ENCODE results near the gene METAP1. TPM values are rescaled to one million over a fixed set of nuclear protein-coding genes. Genes with fewer than 3 reads are reported as not detected.

Gene METAP1
- total and polyA plus RNA-seq, 2 experiments from 2014 or later: 64.1 to 122 TPM

DNA sequence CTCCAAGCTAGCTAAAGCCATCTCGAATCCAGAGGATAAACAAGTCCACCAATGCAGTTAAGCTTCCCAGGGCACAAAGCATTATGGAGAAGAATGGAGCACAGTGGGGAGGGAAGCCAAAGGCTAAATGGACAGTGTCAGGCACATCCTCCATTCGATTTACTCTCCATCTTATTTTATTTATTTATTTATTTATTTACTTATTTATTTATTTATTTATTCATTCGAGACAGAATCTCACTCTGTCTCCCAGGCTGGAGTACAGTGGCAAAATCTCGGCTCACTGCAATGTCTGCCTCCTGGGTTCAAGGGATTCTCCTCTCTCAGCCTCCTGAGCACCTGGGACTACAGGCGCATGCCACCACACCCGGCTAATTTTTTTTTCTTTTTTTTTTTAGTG lies 40.3 kb upstream of the METAP1 start:
- no peaks in the 10 kb centered on the region for H3K79me2 ChIP-seq (replicated peaks; ENCODE audit: insufficient read depth)
- Mint-ChIP-seq H3K4me3 (no peak overlapping the region), H3K9me3 (peaks cover 3% of the 10 kb centered on the region; the same call in 1 of the 3 replicates), H3K27ac (no peak overlapping the region), H3K27me3 (ENCODE audit: insufficient read depth, low read depth, poor library complexity) (peaks cover 2% of the 10 kb centered on the region), H3K4me1 (no peaks in the 10 kb centered on the region), H3K36me3 (ENCODE audit: low read depth) (no peaks in the 10 kb centered on the region)
- ATAC-seq (no peak), DNase-seq (ENCODE audit: low spot score) (no peak)
- H3K4me3 ChIP-seq: no peak overlapping the region
- H3K4me1 ChIP-seq (ENCODE audit: insufficient read depth): no peaks in the 10 kb centered on the region
- H3K27ac ChIP-seq (ENCODE audit: low read depth): no peak overlapping the region
- no peaks in the 10 kb centered on the region for H3F3A ChIP-seq (replicated peaks; ENCODE audit: low read depth)
- no peaks in the 10 kb centered on the region for H3K9me2 ChIP-seq (ENCODE audit: insufficient read depth)
- no peaks in the 10 kb centered on the region for H3K27me3 ChIP-seq (ENCODE audit: insufficient read depth)
- H3K36me3 ChIP-seq (ENCODE audit: insufficient read depth): no peaks in the 10 kb centered on the region
- no peak overlapping the region for H2AFZ ChIP-seq
- no peak overlapping the region for H3K4me2 ChIP-seq
- H4K20me1 ChIP-seq (replicated peaks; ENCODE audit: insufficient read depth): no peaks in the 10 kb centered on the region
- no peak for TF ChIP-seq ZNF114 (CRISPR knock-in tag; IDR thresholded peaks at IDR 0.05)
- TF ChIP-seq, protein P1, sequence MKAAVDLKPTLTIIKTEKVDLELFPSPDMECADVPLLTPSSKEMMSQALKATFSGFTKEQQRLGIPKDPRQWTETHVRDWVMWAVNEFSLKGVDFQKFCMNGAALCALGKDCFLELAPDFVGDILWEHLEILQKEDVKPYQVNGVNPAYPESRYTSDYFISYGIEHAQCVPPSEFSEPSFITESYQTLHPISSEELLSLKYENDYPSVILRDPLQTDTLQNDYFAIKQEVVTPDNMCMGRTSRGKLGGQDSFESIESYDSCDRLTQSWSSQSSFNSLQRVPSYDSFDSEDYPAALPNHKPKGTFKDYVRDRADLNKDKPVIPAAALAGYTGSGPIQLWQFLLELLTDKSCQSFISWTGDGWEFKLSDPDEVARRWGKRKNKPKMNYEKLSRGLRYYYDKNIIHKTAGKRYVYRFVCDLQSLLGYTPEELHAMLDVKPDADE (IDR thresholded peaks at IDR 0.05): no peak
- no peak for TF ChIP-seq POLR2AphosphoS5 (IDR thresholded peaks at IDR 0.05; ENCODE audit: low read depth)
- TF ChIP-seq NANOG (IDR thresholded peaks at IDR 0.05; ENCODE audit: borderline replicate concordance): no peak
- no peak for TF ChIP-seq JUNB (IDR thresholded peaks at IDR 0.05; ENCODE audit: unreplicated experiment)
- no peak for TF ChIP-seq CREB1 (CRISPR knock-in tag; IDR thresholded peaks at IDR 0.05; ENCODE audit: low read depth)
- TF ChIP-seq, protein P2, sequence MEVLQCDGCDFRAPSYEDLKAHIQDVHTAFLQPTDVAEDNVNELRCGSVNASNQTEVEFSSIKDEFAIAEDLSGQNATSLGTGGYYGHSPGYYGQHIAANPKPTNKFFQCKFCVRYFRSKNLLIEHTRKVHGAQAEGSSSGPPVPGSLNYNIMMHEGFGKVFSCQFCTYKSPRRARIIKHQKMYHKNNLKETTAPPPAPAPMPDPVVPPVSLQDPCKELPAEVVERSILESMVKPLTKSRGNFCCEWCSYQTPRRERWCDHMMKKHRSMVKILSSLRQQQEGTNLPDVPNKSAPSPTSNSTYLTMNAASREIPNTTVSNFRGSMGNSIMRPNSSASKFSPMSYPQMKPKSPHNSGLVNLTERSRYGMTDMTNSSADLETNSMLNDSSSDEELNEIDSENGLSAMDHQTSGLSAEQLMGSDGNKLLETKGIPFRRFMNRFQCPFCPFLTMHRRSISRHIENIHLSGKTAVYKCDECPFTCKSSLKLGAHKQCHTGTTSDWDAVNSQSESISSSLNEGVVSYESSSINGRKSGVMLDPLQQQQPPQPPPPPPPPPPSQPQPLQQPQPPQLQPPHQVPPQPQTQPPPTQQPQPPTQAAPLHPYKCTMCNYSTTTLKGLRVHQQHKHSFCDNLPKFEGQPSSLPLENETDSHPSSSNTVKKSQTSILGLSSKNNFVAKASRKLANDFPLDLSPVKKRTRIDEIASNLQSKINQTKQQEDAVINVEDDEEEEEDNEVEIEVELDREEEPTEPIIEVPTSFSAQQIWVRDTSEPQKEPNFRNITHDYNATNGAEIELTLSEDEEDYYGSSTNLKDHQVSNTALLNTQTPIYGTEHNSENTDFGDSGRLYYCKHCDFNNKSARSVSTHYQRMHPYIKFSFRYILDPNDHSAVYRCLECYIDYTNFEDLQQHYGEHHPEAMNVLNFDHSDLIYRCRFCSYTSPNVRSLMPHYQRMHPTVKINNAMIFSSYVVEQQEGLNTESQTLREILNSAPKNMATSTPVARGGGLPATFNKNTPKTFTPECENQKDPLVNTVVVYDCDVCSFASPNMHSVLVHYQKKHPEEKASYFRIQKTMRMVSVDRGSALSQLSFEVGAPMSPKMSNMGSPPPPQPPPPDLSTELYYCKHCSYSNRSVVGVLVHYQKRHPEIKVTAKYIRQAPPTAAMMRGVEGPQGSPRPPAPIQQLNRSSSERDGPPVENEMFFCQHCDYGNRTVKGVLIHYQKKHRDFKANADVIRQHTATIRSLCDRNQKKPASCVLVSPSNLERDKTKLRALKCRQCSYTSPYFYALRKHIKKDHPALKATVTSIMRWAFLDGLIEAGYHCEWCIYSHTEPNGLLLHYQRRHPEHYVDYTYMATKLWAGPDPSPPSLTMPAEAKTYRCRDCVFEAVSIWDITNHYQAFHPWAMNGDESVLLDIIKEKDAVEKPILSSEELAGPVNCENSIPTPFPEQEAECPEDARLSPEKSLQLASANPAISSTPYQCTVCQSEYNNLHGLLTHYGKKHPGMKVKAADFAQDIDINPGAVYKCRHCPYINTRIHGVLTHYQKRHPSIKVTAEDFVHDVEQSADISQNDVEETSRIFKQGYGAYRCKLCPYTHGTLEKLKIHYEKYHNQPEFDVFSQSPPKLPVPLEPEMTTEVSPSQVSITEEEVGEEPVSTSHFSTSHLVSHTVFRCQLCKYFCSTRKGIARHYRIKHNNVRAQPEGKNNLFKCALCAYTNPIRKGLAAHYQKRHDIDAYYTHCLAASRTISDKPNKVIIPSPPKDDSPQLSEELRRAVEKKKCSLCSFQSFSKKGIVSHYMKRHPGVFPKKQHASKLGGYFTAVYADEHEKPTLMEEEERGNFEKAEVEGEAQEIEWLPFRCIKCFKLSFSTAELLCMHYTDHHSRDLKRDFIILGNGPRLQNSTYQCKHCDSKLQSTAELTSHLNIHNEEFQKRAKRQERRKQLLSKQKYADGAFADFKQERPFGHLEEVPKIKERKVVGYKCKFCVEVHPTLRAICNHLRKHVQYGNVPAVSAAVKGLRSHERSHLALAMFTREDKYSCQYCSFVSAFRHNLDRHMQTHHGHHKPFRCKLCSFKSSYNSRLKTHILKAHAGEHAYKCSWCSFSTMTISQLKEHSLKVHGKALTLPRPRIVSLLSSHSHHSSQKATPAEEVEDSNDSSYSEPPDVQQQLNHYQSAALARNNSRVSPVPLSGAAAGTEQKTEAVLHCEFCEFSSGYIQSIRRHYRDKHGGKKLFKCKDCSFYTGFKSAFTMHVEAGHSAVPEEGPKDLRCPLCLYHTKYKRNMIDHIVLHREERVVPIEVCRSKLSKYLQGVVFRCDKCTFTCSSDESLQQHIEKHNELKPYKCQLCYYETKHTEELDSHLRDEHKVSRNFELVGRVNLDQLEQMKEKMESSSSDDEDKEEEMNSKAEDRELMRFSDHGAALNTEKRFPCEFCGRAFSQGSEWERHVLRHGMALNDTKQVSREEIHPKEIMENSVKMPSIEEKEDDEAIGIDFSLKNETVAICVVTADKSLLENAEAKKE (CRISPR knock-in tag; IDR thresholded peaks at IDR 0.05): no peak
- no peak for TF ChIP-seq ZNF331 (CRISPR knock-in tag; IDR thresholded peaks at IDR 0.05; ENCODE audit: low read depth)
- TF ChIP-seq, protein P3, sequence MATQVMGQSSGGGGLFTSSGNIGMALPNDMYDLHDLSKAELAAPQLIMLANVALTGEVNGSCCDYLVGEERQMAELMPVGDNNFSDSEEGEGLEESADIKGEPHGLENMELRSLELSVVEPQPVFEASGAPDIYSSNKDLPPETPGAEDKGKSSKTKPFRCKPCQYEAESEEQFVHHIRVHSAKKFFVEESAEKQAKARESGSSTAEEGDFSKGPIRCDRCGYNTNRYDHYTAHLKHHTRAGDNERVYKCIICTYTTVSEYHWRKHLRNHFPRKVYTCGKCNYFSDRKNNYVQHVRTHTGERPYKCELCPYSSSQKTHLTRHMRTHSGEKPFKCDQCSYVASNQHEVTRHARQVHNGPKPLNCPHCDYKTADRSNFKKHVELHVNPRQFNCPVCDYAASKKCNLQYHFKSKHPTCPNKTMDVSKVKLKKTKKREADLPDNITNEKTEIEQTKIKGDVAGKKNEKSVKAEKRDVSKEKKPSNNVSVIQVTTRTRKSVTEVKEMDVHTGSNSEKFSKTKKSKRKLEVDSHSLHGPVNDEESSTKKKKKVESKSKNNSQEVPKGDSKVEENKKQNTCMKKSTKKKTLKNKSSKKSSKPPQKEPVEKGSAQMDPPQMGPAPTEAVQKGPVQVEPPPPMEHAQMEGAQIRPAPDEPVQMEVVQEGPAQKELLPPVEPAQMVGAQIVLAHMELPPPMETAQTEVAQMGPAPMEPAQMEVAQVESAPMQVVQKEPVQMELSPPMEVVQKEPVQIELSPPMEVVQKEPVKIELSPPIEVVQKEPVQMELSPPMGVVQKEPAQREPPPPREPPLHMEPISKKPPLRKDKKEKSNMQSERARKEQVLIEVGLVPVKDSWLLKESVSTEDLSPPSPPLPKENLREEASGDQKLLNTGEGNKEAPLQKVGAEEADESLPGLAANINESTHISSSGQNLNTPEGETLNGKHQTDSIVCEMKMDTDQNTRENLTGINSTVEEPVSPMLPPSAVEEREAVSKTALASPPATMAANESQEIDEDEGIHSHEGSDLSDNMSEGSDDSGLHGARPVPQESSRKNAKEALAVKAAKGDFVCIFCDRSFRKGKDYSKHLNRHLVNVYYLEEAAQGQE (IDR thresholded peaks at IDR 0.05; ENCODE audit: unreplicated experiment): no peak
- no peak for TF ChIP-seq EZH2phosphoT487 (IDR thresholded peaks at IDR 0.05; ENCODE audit: unreplicated experiment)
- TF ChIP-seq STAT1 (IDR thresholded peaks at IDR 0.05; ENCODE audit: unreplicated experiment): no peak
- TF ChIP-seq, protein P4, sequence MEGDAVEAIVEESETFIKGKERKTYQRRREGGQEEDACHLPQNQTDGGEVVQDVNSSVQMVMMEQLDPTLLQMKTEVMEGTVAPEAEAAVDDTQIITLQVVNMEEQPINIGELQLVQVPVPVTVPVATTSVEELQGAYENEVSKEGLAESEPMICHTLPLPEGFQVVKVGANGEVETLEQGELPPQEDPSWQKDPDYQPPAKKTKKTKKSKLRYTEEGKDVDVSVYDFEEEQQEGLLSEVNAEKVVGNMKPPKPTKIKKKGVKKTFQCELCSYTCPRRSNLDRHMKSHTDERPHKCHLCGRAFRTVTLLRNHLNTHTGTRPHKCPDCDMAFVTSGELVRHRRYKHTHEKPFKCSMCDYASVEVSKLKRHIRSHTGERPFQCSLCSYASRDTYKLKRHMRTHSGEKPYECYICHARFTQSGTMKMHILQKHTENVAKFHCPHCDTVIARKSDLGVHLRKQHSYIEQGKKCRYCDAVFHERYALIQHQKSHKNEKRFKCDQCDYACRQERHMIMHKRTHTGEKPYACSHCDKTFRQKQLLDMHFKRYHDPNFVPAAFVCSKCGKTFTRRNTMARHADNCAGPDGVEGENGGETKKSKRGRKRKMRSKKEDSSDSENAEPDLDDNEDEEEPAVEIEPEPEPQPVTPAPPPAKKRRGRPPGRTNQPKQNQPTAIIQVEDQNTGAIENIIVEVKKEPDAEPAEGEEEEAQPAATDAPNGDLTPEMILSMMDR (conservative IDR thresholded peaks at IDR 0.05; ENCODE audit: low read depth in 2 of 2): no peak
- TF ChIP-seq EZH2 (IDR thresholded peaks at IDR 0.05; ENCODE audit: low read depth, unreplicated experiment): no peak

Measured in GM23338 (cell line).